HK-2 (cell line): Measurements from ENCODE around the gene CLEC2D.
"Not testable (repeated sequence)": the region's sequence is repeated elsewhere in the genome, so short reads cannot be mapped to it uniquely, and the experiment has no call there.

Experiments used
- DNase-seq: peaks from one replicate; pipeline ENCODE4 v3.0.0-alpha.2; 2018; ENCODE audit not compliant: unreplicated experiment

The CLEC2D gene

GRCh38 chr12:9699898-9700605 is 30.5 kb downstream of the CLEC2D start:
- no peak for DNase-seq

GRCh38 chr12:9700606-9700956 is 31.1 kb downstream of the CLEC2D start:
- no peak for DNase-seq

- DNase-seq, result no peak
Measured at GRCh38 chr12:9701380-9702154, 32.1 kb downstream of the CLEC2D start.

- no peak for DNase-seq
Measured at GRCh38 chr12:9702255-9702654, 32.7 kb downstream of the CLEC2D start.

- DNase-seq, result not testable (repeated sequence)
Measured at GRCh38 chr12:9704561-9704960, 35.0 kb downstream of the CLEC2D start.

- DNase-seq, result no peak
Measured at GRCh38 chr12:9706086-9706685, 36.7 kb downstream of the CLEC2D start.

GRCh38 chr12:9707356-9707755 is 37.8 kb downstream of the CLEC2D start:
- DNase-seq, result no peak

GRCh38 chr12:9707864-9708808 is 38.6 kb downstream of the CLEC2D start:
- peak; percentile 29 for DNase-seq

- no peak for DNase-seq
Measured at GRCh38 chr12:9708853-9709252, 39.3 kb downstream of the CLEC2D start.

GRCh38 chr12:9710584-9711375 is 41.3 kb downstream of the CLEC2D start:
- DNase-seq, result no peak

- no peak for DNase-seq
Measured at GRCh38 chr12:9711664-9712063, 42.2 kb downstream of the CLEC2D start.

GRCh38 chr12:9713032-9713558 is 43.6 kb downstream of the CLEC2D start:
- DNase-seq, result not testable (repeated sequence)

- DNase-seq, result no peak
Measured at GRCh38 chr12:9717070-9717925, 47.8 kb downstream of the CLEC2D start.

GRCh38 chr12:9718968-9719367 is 49.5 kb downstream of the CLEC2D start:
- DNase-seq, result no peak

- no peak for DNase-seq
Measured at GRCh38 chr12:9719790-9720189, 50.3 kb downstream of the CLEC2D start.

- no peak for DNase-seq
Measured at GRCh38 chr12:9721394-9722092, 52.0 kb downstream of the CLEC2D start.

GRCh38 chr12:9724023-9724422 is 54.5 kb downstream of the CLEC2D start:
- DNase-seq, result no peak

- no peak for DNase-seq
Measured at GRCh38 chr12:9725213-9725870, 55.8 kb downstream of the CLEC2D start.

- DNase-seq, result no peak
Measured at GRCh38 chr12:9727813-9728212, 58.3 kb downstream of the CLEC2D start.
